GM23338 (cell line): ENCODE data around the gene CRB2. TPM values are rescaled to one million over a fixed set of nuclear protein-coding genes. Genes with fewer than 3 reads are reported as not detected.
A peak's percentile ranks its signal among the peaks of the same experiment; 100 is the strongest.

ENCODE experiments used
- ATAC-seq: fragments of 200-7000 bp; cut with Tn5 transposase; 3 replicates; pipeline ENCODE4 v1.9.1; 2020
- DNase-seq: peaks from one replicate; pipeline ENCODE4 v3.0.0-alpha.2; 2015; ENCODE audit warnings: low spot score
- H2AFZ ChIP-seq: fragments of 200-600 bp; sonication (generic); 2 replicates; pipeline ENCODE4 v1.8.0; 2016; ENCODE audit warnings: antibody characterized with exemption, mild to moderate bottlenecking, moderate library complexity
- H3F3A ChIP-seq: fragments of 200-600 bp; sonication (generic); replicated peaks from 2 replicates; pipeline ENCODE4 v1.8.0; 2017; ENCODE audit warnings: antibody characterized with exemption, mixed run types, low read depth
- H3K27ac ChIP-seq: fragments of 200-600 bp; sonication (generic); 2 replicates; pipeline ENCODE4 v1.6.1; 2016; ENCODE audit warnings: low read depth
- H3K27me3 ChIP-seq: fragments of 200-600 bp; sonication (generic); 2 replicates; pipeline ENCODE4 v1.8.0; 2016; ENCODE audit warnings: mild to moderate bottlenecking, mixed run types, moderate library complexity; ENCODE audit not compliant: insufficient read depth
- H3K36me3 ChIP-seq: fragments of 200-600 bp; sonication (generic); 2 replicates; pipeline ENCODE4 v1.8.0; 2016; ENCODE audit warnings: mild to moderate bottlenecking; ENCODE audit not compliant: insufficient read depth
- H3K4me1 ChIP-seq: fragments of 200-600 bp; sonication (generic); 2 replicates; pipeline ENCODE4 v1.8.0; 2016; ENCODE audit warnings: mild to moderate bottlenecking, moderate library complexity; ENCODE audit not compliant: insufficient read depth
- H3K4me2 ChIP-seq: fragments of 200-600 bp; sonication (generic); 2 replicates; pipeline ENCODE4 v1.7.1; 2017; ENCODE audit warnings: mixed run types
- H3K4me3 ChIP-seq: fragments of 200-600 bp; sonication (generic); 2 replicates; pipeline ENCODE4 v1.6.1; 2016; ENCODE audit warnings: mixed run types
- H3K79me2 ChIP-seq: fragments of 200-600 bp; sonication (generic); replicated peaks from 2 replicates; pipeline ENCODE4 v1.8.0; 2017; ENCODE audit warnings: mild to moderate bottlenecking; ENCODE audit not compliant: insufficient read depth
- H3K9me2 ChIP-seq: fragments of 200-600 bp; sonication (generic); 2 replicates; pipeline ENCODE4 v1.8.0; 2017; ENCODE audit not compliant: insufficient read depth
- H4K20me1 ChIP-seq: fragments of 200-600 bp; sonication (generic); replicated peaks from 2 replicates; pipeline ENCODE4 v1.8.0; 2017; ENCODE audit warnings: mild to moderate bottlenecking; ENCODE audit not compliant: insufficient read depth
- H3K27ac Mint-ChIP-seq: 2 replicates; pipeline ENCODE4 v1.8.0; 2020; ENCODE audit warnings: inconsistent platforms, mild to moderate bottlenecking, moderate library complexity, mixed read lengths
- H3K27me3 Mint-ChIP-seq: 3 replicates; pipeline ENCODE4 v1.8.0; 2022; ENCODE audit warnings: low read depth, mild to moderate bottlenecking, moderate library complexity, mixed read lengths, inconsistent platforms; ENCODE audit not compliant: insufficient read depth, poor library complexity
- H3K36me3 Mint-ChIP-seq: 3 replicates; pipeline ENCODE4 v1.8.0; 2021; ENCODE audit warnings: low read depth, mild to moderate bottlenecking, inconsistent platforms, moderate library complexity, mixed read lengths
- H3K4me1 Mint-ChIP-seq: 3 replicates; pipeline ENCODE4 v1.8.0; 2020; ENCODE audit warnings: mild to moderate bottlenecking, inconsistent platforms, mixed read lengths
- H3K4me3 Mint-ChIP-seq: 3 replicates; pipeline ENCODE4 v1.8.0; 2021; ENCODE audit warnings: moderate library complexity, mild to moderate bottlenecking, inconsistent platforms, mixed read lengths
- H3K9me3 Mint-ChIP-seq: 3 replicates; pipeline ENCODE4 v1.8.0; 2020; ENCODE audit warnings: moderate library complexity, mild to moderate bottlenecking, inconsistent platforms, mixed read lengths
- CREB1 ChIP-seq: fragments of 250-450 bp; sonication (Bioruptor Pico); IDR thresholded peaks from 2 replicates; pipeline ENCODE4 v1.5.0; 2020; ENCODE audit warnings: low read depth, mild to moderate bottlenecking, moderate library complexity
- CTCF ChIP-seq, 2 experiments: fragments of 200-600 bp in 1 of 2; sonication (generic) in 1 of 2; conservative IDR thresholded peaks; 2 replicates each; pipeline versions ENCODE4 v1.5.1 to v1.6.1; 2016 to 2017; ENCODE audit warnings: antibody characterized with exemption in 2 of 2, low read depth in 2 of 2, mild to moderate bottlenecking in 2 of 2, moderate library complexity in 1 of 2
- ETS1 ChIP-seq: IDR thresholded peaks from 2 replicates; pipeline ENCODE4 v1.6.1; 2016; ENCODE audit warnings: antibody characterized with exemption
- EZH2 ChIP-seq: fragments of 200-600 bp; sonication (generic); IDR thresholded peaks from one replicate; pipeline ENCODE4 v1.8.0; 2017; ENCODE audit warnings: antibody characterized with exemption, mild to moderate bottlenecking, low read depth; ENCODE audit not compliant: unreplicated experiment
- EZH2phosphoT487 ChIP-seq: fragments of 200-600 bp; sonication (generic); IDR thresholded peaks from one replicate; pipeline ENCODE4 v1.8.1; 2018; ENCODE audit warnings: antibody characterized with exemption; ENCODE audit not compliant: unreplicated experiment
- POLR2AphosphoS5 ChIP-seq: IDR thresholded peaks from 2 replicates; pipeline ENCODE4 v1.6.1; 2016; ENCODE audit warnings: antibody characterized with exemption, low read depth
- REST ChIP-seq: IDR thresholded peaks from one replicate; pipeline ENCODE4 v1.6.1; 2018; ENCODE audit warnings: antibody characterized with exemption; ENCODE audit not compliant: unreplicated experiment
- ZNF114 ChIP-seq: fragments of 250-450 bp; sonication (Bioruptor Pico); IDR thresholded peaks from 2 replicates; pipeline ENCODE4 v1.5.0; 2020; ENCODE audit warnings: mild to moderate bottlenecking, moderate library complexity
- polyA plus RNA-seq: library from polyadenylated mRNA; unstranded; fragments of >200 nt; fragmentation: Nextera tagmentation; extraction: Ambion mirVana; gene quantifications from 2 replicates; pipeline ENCODE4 v1.2.1, GENCODE V29; 2016
- total RNA-seq: library from RNA; depleted of rRNA; stranded (reverse); fragments of >200 nt; shearing (Covaris generic); gene quantifications from 2 replicates; pipeline ENCODE4 v1.2.3, GENCODE V29; 2014

CRB2 gene
- total and polyA plus RNA-seq, 2 experiments from 2014 or later, result 0.34 to 10.2 TPM

- Mint-ChIP-seq H3K4me1 (peaks cover 65% of the 10 kb centered on the region), H3K27ac (no peak overlapping the region), H3K9me3 (no peaks in the 10 kb centered on the region; the same call in 2 of the 3 replicates), H3K36me3 (no peaks in the 10 kb centered on the region; the same call in 2 of the 3 replicates), H3K27me3 (peaks cover 36% of the 10 kb centered on the region), H3K4me3 (no peak overlapping the region)
- Histone ChIP-seq H3K36me3 (no peaks in the 10 kb centered on the region), H3K4me1 (peaks cover 59% of the 10 kb centered on the region), H3K27ac (no peak overlapping the region), H3K9me2 (no peaks in the 10 kb centered on the region), H3K4me3 (no peak overlapping the region), H4K20me1 (no peaks in the 10 kb centered on the region), H2AFZ (no peak overlapping the region), H3K27me3 (no peaks in the 10 kb centered on the region), H3K79me2 (no peaks in the 10 kb centered on the region), H3F3A (0 out of 2 replicates have a peak, but pooled peaks cover 12% of the 10 kb centered on the region), H3K4me2 (peak overlapping the region; percentile 87)
- DNase-seq (no peak), ATAC-seq (no peak)
- TF ChIP-seq ETS1 (no peak), REST (no peak), ZNF114 (no peak), EZH2phosphoT487 (no peak), CREB1 (CRISPR knock-in tag) (no peak), EZH2 (no peak), POLR2AphosphoS5 (no peak), CTCF (conservative IDR thresholded peaks at IDR 0.05; ENCODE audit: low read depth in 2 of 2) (no peak)
Measured at GRCh38 chr9:123357743-123358059, 1.7 kb downstream of the CRB2 start.
